GM21529 (cell line): ENCODE data around the gene PPP1CB.
"Not testable (repeated sequence)": the region's sequence is repeated elsewhere in the genome, so short reads cannot be mapped to it uniquely, and the experiment has no call there.

Experiments
- ATAC-seq: cut with Tn5 transposase; IDR thresholded peaks from one replicate; pipeline ENCODE4 v1.9.1; 2021; ENCODE audit not compliant: unreplicated experiment

The PPP1CB gene

DNA sequence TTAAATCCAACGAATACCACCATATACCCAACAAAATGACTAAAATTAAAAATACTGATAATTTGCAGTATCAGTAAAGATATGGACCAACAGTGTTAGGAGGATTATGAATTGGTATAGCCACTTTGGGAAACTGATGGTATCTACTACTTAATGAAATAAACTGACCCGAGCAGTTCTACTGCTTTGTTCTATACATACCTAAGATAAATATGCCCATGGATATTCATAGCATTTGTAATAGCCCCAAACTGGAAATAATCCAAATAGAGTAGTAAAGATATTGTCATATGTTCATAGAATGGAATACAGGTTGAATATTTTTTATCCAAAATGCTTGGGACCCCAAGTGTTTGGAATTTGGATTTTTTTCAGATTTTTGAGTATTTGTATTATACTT is 20.7 kb downstream of the PPP1CB start:
- no peak for ATAC-seq

DNA sequence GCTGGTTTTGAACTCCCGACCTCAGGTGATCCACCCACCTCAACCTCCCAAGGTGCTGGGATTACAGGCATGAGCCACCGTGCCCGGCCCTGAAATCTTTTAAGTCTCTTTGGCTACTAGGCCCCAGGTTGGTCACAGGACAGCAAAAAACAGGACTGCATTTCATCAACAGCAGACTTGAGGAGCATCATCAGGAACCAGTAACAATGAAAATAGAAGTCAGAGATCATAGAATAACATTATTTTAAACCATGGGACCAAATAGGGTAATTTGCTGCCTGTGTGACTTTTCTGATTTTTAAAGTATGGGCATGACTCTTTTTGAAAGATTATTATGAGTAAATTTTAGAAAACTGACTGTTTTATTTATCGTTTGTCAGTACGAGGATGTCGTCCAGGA is 24.8 kb downstream of the PPP1CB start:
- ATAC-seq, result no peak

DNA sequence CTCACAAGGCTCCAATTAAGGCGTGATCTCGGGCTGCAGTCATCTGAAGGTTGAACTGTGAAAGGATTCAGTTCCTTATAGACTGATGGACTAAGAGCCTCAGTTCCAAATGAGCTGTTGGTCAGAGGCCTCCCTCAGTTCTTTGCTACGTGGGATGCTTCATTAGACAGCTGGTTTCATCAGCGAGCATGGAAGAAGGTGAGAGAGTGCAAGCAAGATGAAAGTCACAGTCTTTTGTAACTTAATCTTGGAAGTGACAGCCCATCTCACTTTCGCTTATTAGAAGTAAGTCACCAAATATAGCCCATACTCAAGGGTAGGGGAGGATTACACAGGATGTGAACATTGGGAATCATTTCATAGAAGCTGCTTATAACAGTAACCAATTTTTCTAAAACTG is 26.8 kb downstream of the PPP1CB start:
- ATAC-seq, result no peak

DNA sequence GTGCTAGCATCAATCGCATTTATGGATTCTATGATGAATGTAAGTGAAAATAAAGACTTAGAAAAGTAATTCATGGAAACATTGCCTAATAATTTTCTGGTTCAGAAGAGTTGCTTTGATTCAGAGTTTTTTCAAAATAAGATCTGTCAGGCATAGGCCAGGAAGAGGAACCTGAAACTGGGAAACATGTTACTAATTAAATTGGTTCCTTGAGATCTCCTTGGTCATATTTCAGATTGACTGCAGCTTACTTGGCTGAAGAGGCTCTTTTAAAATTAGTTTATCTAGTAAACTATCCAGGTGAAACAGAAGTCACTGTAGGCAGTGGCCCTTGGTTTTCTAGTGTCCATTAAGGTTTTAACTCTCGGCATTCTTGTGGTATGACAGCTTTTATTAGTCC is 27.4 kb downstream of the PPP1CB start:
- no peak for ATAC-seq

DNA sequence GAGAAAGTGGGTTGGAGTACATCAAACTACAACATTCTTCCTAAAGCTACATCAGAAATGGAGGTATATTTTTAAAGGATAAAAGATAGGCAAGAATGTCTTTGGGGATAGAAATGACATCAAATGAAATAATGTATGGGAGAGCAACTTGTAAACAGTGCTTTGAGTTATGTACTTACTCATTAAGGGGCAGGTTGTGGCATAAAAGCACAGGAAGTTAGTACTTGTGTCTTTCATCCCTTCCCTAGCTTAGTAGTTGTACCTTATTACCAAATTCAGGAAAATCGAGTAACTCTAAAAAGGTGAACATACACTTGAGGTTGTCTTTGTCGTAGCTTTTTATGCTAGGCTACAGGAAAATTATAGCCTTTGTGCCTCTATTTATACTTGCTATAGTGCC is 28.9 kb downstream of the PPP1CB start:
- no peak for ATAC-seq

DNA sequence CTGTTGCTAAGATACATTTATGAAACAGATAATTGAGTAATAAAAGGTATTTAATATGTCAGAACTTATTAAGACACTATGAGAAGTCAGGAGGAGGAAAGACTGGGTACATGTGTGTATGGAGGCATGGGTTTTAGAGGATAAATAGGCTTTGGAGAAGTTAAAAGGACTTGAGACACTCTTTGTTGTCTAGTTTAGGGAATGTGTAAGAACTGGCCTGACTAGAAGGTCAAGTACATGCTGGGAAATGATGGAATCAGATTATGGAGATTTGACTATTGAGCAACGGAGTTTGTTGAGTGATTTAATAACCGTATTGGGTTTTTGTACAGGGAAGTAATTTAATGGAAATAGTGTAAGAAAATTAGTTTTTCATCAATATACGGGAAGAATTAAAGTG is 30.8 kb downstream of the PPP1CB start:
- ATAC-seq, result no peak

DNA sequence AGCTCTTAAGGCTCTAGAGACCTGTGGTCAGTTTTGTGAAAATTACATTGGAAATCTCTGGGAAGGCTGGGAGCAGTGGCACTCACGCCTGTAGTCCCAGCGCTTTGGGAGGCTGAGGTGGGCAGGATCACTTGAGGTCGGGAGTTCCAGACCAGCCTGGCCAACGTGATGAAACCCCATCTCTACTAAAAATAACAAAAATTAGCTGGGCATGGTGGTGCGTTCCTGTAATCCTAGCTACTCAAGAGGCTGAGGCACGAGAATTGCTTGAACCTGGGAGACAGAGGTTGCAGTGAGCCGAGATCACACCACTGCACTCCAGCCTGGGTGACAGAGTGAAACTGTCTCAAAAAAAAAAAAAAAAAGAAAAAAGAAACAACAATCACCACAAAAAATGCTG is 32.9 kb downstream of the PPP1CB start:
- ATAC-seq, result not testable (repeated sequence)

DNA sequence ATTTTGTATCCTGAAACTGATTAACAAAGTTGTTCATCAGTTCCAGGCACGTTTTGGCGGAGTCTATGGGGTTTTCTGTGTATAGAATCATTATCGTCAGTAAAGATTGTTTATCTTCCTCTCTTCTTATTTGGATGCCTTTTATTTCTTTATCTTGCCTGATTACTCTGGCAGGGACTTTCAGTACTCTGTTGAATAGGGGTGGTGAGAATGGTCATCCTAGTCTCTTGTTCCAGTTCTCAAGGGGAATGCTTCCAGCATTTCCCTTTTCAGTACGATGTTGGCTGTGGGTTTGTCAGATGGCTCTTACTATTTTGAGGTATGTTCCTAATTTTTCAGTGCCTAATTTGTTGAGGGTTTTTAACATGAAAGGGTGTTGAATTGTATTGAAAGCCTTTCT is 45.0 kb downstream of the PPP1CB start:
- no peak for ATAC-seq

DNA sequence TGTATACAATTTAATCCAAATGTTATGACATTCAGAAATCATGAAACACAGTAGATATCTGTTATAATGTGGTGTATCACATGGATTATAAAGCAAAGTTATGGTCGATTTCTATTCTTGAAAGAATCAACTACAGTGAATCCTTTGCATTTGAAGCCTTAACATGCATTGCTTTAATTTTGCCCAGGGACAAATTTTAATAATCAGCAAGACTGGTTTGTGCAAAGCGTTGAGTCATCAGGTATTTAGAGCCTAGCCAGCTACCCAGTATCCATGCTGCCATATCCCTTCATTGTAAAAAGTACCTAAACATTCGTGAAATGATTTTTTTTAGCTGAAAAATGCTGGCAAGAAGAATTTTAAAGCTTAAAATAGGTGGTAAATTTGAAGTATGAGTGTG is 50.1 kb downstream of the PPP1CB start:
- no peak for ATAC-seq

DNA sequence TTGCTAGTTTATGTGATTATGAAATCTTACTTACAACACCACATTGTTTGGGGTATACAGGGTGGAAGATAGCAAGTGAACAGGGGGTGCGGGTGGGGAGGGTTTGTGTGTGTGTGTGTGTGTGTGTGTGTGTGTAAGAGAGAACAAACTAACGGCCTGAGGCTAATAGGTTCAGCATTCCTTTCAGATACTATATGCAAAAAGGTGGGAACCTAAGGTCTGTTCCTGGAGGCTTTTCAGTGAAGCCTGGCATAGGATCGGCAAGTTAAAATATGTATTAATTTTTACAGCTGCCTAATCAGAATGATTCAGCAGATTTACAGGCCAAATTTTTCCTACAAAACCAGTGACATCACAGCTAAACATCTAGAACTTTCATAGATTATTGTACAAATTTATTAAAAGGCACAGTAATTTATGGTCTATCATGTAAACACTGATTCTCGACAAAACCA is 51.4 kb downstream of the PPP1CB start:
- no peak for ATAC-seq

DNA sequence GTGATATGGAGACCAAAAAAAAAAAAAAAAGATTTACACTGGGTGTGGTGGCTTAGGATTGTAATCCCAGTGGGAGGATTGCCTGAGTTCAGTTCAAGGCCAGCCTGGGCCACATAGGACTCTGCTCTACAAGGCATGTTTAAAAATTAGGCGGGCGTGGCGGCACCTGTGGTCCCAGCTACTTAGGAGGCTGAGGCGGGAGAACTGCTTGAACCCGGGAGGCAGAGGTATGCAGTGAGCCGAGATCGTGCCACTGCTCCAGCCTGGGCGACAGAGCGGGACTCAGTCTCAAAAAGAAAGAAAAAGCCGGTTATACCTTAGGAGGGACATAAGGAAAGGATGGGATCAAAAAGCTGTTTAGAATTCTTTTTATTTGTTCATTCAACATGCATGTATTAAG is 58.3 kb downstream of the PPP1CB start:
- ATAC-seq, result no peak

DNA sequence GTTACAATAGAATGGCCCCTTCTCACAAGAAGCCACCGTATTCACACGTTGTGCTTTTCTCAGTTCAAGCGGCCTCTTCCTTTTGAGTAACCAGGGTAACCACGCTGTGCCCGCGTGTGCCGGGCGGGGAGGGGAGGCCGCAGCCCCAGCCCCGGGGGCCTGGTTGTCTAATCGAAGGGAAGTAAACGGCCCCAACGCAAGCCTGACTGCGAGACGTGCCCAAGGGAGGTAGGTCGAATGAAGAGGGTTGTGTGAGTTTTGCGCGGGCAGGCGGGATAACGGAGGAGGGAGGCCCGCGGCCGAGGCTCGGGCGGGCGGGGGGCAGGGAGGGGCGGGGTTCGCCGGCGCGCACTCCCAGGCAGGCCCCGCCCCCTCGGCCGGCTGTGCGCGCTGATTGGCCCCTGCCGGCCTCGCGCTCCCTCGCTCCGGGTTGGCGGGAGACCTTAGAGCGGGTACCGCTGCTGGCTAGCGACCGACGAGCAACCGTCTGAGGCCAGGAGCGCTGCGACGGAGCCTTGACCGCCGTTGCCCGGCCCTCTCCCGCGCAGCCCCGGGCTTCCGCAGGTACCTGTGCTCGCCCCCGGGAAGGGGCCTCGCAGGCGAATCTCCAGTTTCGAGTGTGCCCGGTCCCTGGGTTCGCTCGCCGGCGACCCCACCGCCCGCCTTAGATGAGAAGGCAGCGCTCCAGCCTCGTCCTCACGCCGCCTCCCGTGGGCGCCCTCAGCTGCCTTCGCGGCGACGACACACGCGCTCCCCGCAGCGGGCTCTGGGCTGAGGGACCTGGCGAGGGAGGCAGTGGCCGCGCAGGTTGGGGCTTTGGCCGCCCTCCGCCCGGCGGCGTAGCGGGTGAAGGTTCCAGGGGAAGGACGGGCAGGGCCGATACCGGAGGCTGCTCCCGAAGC is 59.0 kb downstream of the PPP1CB start, which contains the start of gene SPDYA:
TSS of gene SPDYA (plus strand) at position 451 of the 902 bp plus-strand sequence. CDS start 5,181 bp downstream, outside the sequence.
- peak; percentile 72 for ATAC-seq

DNA sequence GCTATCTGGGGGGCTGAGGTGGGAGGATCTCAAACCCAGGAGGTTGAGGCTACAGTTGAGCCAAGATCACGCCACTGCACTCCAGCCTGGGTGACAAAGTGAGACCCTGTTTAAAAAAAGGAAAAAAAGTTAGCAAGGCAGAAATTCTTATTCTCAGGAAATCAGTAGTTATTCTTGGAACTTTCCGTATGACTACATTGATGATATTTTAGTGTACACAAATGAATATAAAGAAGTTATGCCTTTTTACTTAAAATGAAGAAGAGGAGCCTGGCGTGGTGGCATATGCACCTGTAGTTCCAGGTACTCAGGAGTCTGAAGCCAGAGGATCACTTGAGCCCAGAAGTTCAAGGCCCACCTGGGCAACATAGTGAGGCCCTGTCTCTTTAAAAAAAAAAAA is 66.4 kb downstream of the PPP1CB start:
- no peak for ATAC-seq

DNA sequence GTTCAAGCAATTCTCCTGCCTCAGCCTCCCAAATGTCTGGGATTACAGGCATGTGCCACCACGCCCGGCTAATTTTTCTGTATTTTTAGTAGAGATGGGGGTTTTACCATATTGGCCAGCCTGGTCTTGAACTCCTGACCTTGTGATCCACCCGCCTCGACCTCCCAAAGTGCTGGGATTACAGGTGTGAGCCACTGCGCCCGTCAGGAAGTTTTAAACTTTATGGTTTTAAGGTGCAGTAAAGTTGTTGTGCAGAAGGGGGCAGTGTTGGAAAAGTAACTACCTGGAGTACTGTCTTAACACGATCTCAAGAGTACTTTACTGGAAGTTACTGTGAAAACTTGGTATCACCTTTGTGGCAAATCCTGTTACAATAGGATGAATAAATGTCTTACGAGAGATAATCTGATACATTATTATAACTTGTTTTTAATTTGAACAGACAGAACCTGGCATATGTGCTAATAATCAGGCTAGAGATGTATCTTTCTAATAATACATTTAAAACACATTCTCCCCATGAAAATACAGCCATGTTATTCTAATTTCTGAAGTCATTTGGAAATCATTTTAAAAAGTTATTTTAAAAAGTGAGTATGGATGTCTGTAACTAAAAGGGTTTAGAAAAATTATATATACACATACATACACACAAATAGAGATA is 69.8 kb downstream of the PPP1CB start:
- no peak for ATAC-seq

DNA sequence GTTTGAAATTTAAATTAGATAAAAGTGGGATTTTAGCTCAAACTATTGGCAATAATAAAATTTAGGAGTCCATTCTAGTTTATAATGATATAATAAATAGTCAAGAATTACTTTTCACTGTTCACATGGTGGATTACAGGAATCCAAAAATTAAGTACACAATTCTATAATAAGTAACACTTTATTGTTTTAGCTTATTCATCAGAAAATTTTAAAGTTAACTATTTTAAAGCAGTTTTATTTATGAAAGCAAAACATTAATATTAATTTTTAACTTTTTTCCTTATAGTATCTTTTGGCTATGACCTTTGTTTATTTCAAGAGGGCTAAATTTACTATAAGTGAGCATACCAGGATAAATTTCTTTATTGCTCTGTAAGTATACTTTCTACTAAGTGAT is 70.4 kb downstream of the PPP1CB start:
- ATAC-seq, result no peak

DNA sequence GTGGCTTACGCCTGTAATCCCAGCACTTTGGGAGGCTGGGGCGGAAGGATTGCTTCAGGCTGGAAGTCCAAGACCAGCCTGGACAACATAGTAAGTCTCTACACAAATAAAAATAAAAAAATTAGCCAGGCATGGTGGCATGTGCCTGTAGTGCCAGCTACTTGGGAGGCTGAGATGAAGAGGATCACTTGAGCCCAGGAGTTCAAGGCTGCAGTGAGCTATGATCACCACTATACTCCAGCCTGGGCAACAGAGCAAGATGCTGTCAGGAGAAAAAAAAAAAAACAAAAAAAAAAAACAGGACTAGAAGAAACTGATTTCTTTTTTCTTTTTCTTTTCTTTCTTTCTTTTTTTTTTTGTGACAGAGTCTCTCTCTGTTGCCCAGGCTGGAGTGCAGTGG is 72.6 kb downstream of the PPP1CB start:
- no peak for ATAC-seq

DNA sequence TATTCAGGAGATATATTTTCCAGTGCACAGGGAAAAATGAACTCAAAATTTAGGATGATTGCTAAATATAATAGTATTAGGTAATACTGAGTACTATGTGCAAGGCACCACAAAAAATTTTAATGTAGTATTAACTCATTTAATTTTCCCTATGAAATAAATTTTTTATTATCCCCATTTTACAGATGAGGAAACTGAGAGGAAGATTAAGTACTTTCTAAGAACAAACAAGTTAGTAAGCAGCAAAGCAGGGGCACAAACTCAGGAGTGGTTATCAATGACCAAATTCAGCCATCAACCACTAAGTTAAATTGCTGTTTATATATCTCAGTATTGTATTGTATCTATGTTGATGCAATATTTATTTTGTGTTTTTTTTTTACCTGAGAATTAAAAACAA is 73.2 kb downstream of the PPP1CB start:
- ATAC-seq, result no peak

DNA sequence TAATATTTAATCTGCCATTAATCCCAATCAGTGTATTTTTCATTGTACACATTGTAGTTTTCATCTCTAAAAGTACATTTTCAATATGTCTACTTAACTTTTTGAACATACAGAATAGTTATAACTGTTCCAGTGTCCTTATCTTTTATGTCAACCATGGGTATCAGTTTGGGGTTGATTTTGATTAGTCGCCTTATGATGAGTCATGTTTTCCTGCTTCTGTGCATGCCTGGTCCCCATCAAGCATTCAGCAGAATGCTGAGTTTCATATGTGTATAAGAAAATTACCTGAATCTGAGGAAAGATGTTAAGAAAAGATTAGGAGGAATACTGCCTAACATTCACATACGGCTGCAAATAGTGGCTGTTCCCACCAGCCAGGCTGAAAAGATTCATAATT is 76.8 kb downstream of the PPP1CB start:
- no peak for ATAC-seq

DNA sequence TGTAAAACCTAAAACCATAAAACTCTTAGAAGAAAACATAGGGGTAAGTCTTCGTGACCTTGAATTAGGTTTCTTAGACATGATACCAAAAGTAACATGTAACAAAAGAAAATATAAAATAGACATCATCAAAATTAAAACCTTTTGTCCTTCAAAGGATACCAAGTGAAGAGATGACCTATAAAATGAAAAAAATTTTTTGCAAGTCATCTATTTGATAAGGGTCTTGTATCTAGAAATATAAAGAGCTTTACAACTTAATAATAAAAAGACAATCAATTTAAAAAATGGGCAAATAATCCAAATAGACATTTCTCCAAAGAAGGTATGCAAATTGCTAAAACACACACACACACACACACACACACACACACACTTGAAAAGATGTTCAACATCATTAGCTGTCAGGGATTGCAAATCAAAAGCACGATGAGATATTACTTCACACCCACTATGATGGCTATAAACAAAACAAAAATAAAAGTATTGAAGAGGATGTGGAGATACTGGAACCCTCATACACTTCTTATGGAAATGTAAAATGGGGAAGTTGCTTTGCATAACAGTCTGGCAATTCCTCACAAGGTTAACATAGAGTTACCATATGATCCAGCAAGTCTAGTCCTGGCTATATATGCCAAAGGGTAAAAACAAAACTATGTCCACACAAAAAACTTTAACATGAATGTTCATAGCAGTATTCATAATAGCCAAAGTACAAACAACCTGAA is 82.3 kb downstream of the PPP1CB start:
- no peak for ATAC-seq

DNA sequence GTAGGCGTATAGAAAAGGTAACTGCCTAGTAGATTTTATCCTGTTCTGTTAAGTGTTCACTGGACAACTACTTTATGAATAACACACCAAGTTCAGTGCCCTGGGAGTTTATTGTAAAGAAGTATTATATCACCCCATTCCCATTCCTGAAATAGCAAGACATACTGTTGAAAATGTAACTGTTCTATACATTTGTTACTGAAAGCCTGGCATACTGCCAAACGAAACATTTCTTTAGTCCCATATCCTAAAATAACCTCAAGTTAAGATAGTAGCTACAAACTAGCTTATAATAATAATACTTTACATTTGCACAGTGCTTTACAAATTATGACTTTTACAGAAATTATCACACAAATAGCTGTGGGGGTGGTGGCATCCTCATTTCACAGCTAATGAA is 84.2 kb downstream of the PPP1CB start:
- no peak for ATAC-seq

DNA sequence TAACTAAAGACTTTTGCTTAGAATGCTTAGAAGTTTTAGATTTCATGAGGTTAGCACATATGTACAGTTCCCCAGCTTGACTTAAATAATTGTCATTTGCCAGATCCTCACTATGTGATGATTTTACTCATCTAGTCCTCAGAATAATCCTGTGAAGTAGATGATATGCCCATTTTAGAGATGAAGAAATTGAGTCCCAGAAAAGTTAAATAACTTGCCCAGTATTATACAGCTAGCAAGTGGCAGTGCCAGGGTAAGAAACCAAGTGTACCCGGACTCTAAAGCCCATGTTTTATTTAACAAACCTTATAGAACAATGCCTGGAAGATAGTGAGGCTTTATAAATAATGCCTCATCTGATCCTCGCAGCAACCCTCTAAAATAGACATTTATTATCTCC is 87.3 kb downstream of the PPP1CB start:
- no peak for ATAC-seq

DNA sequence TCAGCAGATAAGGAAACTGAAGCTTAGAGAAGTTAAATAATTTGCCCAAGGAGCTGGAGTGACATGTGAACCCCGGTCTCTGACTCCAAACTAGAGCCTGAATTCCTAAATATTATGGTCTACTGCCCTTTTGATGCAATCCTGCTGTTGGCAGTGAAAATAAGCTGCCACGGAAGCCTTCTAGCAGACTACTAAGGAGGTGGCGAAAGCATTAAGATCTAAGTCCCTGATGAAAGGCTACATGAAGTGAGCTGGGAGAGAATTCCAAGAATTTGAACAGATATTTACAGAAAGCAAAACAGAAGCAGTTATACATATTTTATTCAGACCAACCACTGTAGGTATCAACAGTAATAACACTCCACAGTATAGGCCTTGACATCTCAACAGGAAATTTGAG is 90.4 kb downstream of the PPP1CB start:
- no peak for ATAC-seq
